ENCODE measurements around the gene CALCOCO1. TPM values are rescaled to one million over a fixed set of nuclear protein-coding genes. Genes with fewer than 3 reads are reported as not detected.

CALCOCO1 gene
- total and polyA plus RNA-seq, 10 of the 15 experiments (the other 5 are each of a cell fraction or from before 2014, with no cell fraction given): 2.8 to 55.9 (median 13.7) TPM

DNA sequence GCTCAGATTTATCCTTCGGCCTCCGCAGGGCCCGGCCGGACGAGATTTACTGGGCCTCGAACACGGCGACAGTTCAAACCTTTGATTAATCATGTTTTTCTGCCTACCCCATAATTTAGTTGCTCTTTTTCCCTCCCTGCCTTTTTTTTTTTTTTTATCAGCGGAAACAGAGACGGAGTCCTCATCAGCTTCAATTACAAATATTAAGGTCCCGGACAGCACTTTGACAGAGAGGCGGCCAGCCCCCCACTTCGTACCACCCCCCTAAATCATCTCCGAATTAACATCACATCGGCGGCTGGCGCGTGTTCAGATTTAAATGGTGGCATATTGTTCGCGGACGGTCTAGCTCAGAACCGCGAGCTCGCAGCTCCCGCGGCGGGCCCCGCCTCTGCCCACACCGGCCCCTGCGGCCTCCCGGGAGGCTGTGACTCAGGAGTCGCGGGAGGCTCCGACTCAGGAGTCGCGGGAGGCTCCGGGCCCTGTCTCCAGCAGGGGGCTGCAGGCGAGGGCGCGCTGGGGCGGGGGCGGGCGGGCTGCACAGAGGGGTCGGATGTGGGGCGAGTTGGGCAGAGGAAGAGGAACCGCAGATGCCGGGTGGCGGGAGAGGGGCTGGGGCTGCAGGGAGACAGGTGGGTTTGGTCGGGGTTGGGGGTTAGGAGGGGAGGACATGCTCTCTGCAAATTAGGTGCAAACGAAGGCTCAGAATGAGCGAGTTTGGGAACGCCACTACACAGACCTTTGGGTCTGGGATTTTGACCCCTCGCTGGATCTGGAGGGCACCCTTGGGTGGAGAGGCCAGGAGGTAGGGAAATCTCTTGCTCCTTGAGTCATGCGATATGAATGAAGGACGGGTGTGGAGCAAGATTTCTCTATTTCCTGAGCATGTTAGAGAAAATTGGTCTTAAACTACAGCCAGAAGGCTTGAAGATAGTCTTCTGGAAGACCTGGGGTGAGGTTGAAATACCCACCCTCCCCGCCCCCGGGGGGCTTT, 31.8 kb downstream of the CALCOCO1 start (continued):
- TF ChIP-seq, protein P1, sequence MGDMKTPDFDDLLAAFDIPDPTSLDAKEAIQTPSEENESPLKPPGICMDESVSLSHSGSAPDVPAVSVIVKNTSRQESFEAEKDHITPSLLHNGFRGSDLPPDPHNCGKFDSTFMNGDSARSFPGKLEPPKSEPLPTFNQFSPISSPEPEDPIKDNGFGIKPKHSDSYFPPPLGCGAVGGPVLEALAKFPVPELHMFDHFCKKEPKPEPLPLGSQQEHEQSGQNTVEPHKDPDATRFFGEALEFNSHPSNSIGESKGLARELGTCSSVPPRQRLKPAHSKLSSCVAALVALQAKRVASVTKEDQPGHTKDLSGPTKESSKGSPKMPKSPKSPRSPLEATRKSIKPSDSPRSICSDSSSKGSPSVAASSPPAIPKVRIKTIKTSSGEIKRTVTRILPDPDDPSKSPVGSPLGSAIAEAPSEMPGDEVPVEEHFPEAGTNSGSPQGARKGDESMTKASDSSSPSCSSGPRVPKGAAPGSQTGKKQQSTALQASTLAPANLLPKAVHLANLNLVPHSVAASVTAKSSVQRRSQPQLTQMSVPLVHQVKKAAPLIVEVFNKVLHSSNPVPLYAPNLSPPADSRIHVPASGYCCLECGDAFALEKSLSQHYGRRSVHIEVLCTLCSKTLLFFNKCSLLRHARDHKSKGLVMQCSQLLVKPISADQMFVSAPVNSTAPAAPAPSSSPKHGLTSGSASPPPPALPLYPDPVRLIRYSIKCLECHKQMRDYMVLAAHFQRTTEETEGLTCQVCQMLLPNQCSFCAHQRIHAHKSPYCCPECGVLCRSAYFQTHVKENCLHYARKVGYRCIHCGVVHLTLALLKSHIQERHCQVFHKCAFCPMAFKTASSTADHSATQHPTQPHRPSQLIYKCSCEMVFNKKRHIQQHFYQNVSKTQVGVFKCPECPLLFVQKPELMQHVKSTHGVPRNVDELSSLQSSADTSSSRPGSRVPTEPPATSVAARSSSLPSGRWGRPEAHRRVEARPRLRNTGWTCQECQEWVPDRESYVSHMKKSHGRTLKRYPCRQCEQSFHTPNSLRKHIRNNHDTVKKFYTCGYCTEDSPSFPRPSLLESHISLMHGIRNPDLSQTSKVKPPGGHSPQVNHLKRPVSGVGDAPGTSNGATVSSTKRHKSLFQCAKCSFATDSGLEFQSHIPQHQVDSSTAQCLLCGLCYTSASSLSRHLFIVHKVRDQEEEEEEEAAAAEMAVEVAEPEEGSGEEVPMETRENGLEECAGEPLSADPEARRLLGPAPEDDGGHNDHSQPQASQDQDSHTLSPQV (IDR thresholded peaks at IDR 0.05): no peak
- TF ChIP-seq, protein P2, sequence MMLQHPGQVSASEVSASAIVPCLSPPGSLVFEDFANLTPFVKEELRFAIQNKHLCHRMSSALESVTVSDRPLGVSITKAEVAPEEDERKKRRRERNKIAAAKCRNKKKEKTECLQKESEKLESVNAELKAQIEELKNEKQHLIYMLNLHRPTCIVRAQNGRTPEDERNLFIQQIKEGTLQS (IDR thresholded peaks at IDR 0.05; ENCODE audit: borderline replicate concordance, extremely low read depth, low read depth, low read length): no peak
- TF ChIP-seq JUND (IDR thresholded peaks at IDR 0.05; ENCODE audit: low read depth, low read length) (no peak), USF2 (IDR thresholded peaks at IDR 0.05; ENCODE audit: borderline replicate concordance, low read depth, low read length) (no peak), EGR1 (IDR thresholded peaks at IDR 0.05; ENCODE audit: borderline replicate concordance in 1 of 2, low read depth in 2 of 2, low read length in 2 of 2) (peak in 1 of 2 experiments; percentile 27; a peak in 1 of 3 replicates), ZBTB40 (IDR thresholded peaks at IDR 0.05; ENCODE audit: borderline replicate concordance) (no peak)

Data from GM12878 (cell line).